ENCODE results near the gene HAAO. TPM values are rescaled to one million over a fixed set of nuclear protein-coding genes. Genes with fewer than 3 reads are reported as not detected.
A peak's percentile ranks its signal among the peaks of the same experiment; 100 is the strongest.

HAAO gene
- total and polyA plus RNA-seq, 2 experiments from 2014 or later = 2.6 to 3.2 TPM

- H3K4me3 Mint-ChIP-seq = peak overlapping the region; percentile 83
- H4K20me1 ChIP-seq (replicated peaks; ENCODE audit: insufficient read depth) = no peaks in the 10 kb centered on the region
- no peak overlapping the region for H3K27ac ChIP-seq (ENCODE audit: low read depth)
- peak overlapping the region; percentile 99; the same call in 1 of the 2 replicates for H2AFZ ChIP-seq
- H3K4me1 ChIP-seq (ENCODE audit: insufficient read depth) = peaks cover 17% of the 10 kb centered on the region
- DNase-seq (ENCODE audit: low spot score) = no peak
- H3K36me3 ChIP-seq (ENCODE audit: insufficient read depth) = no peaks in the 10 kb centered on the region
- H3K79me2 ChIP-seq (replicated peaks; ENCODE audit: insufficient read depth) = no peaks in the 10 kb centered on the region
- peak overlapping the region; percentile 89 for H3K4me3 ChIP-seq
- no peak for ATAC-seq
- peaks cover 13% of the 10 kb centered on the region for H3F3A ChIP-seq (replicated peaks; ENCODE audit: low read depth)
- TF ChIP-seq POLR2AphosphoS5 (IDR thresholded peaks at IDR 0.05; ENCODE audit: low read depth) = no peak
- peaks cover 27% of the 10 kb centered on the region for H3K27me3 Mint-ChIP-seq (ENCODE audit: insufficient read depth, low read depth, poor library complexity)
- 0 out of 2 replicates have a peak, but pooled peaks cover 3% of the 10 kb centered on the region for H3K9me2 ChIP-seq (ENCODE audit: insufficient read depth)
- no peaks in the 10 kb centered on the region; the same call in 2 of the 3 replicates for H3K36me3 Mint-ChIP-seq (ENCODE audit: low read depth)
- no peak overlapping the region for H3K27ac Mint-ChIP-seq
- peak overlapping the region; percentile 98 for H3K4me2 ChIP-seq
- H3K9me3 Mint-ChIP-seq = no peaks in the 10 kb centered on the region; the same call in 2 of the 3 replicates
- peaks cover 33% of the 10 kb centered on the region for H3K27me3 ChIP-seq (ENCODE audit: insufficient read depth)
- peaks cover 32% of the 10 kb centered on the region for H3K4me1 Mint-ChIP-seq
Observed at GRCh38 chr2:42791606-42792005, 777 bp downstream of the HAAO start.

GRCh38 chr2:42789751-42790150, 2.6 kb downstream of the HAAO start:
- Histone ChIP-seq H3K79me2 (replicated peaks; ENCODE audit: insufficient read depth) (no peaks in the 10 kb centered on the region), H3K4me1 (ENCODE audit: insufficient read depth) (peaks cover 16% of the 10 kb centered on the region), H4K20me1 (replicated peaks; ENCODE audit: insufficient read depth) (no peaks in the 10 kb centered on the region), H2AFZ (no peak overlapping the region), H3F3A (replicated peaks; ENCODE audit: low read depth) (peaks cover 13% of the 10 kb centered on the region), H3K4me2 (no peak overlapping the region), H3K4me3 (no peak overlapping the region), H3K36me3 (ENCODE audit: insufficient read depth) (no peaks in the 10 kb centered on the region), H3K27ac (ENCODE audit: low read depth) (no peak overlapping the region), H3K27me3 (ENCODE audit: insufficient read depth) (peaks cover 33% of the 10 kb centered on the region), H3K9me2 (ENCODE audit: insufficient read depth) (0 out of 2 replicates have a peak, but pooled peaks cover 3% of the 10 kb centered on the region)
- Mint-ChIP-seq H3K27ac (no peak overlapping the region), H3K27me3 (ENCODE audit: insufficient read depth, low read depth, poor library complexity) (peaks cover 30% of the 10 kb centered on the region), H3K4me3 (no peak overlapping the region), H3K9me3 (no peaks in the 10 kb centered on the region; the same call in 2 of the 3 replicates), H3K36me3 (ENCODE audit: low read depth) (no peaks in the 10 kb centered on the region; the same call in 2 of the 3 replicates), H3K4me1 (peaks cover 30% of the 10 kb centered on the region)
- DNase-seq (ENCODE audit: low spot score) = no peak
- no peak for ATAC-seq
- TF ChIP-seq ZNF114 (CRISPR knock-in tag; IDR thresholded peaks at IDR 0.05) (no peak), EZH2phosphoT487 (IDR thresholded peaks at IDR 0.05; ENCODE audit: unreplicated experiment) (no peak), CTCF (conservative IDR thresholded peaks at IDR 0.05; ENCODE audit: low read depth in 2 of 2) (no peak), EZH2 (IDR thresholded peaks at IDR 0.05; ENCODE audit: low read depth, unreplicated experiment) (no peak), STAT1 (IDR thresholded peaks at IDR 0.05; ENCODE audit: unreplicated experiment) (no peak), ZNF462 (CRISPR knock-in tag; IDR thresholded peaks at IDR 0.05) (no peak), REST (IDR thresholded peaks at IDR 0.05; ENCODE audit: unreplicated experiment) (no peak), CREB1 (CRISPR knock-in tag; IDR thresholded peaks at IDR 0.05; ENCODE audit: low read depth) (no peak)
